HepG2 (cell line): ENCODE results near the gene ACAP2. TPM values are rescaled to one million over a fixed set of nuclear protein-coding genes. Genes with fewer than 3 reads are reported as not detected.

Experiments
- ATF7-NPFF ChIP-seq: sonication (generic); formaldehyde crosslinking; IDR thresholded peaks from 2 replicates; pipeline ENCODE4 v1.8.1; 2023; ENCODE audit warnings: mild to moderate bottlenecking, low read depth, missing genetic modification reagents, moderate library complexity
- CHD4 ChIP-seq: fragments of 200-600 bp; sonication (generic); IDR thresholded peaks from 2 replicates; pipeline ENCODE4 v1.7.0; 2017; ENCODE audit warnings: mild to moderate bottlenecking, low read length, borderline replicate concordance
- HES4 ChIP-seq: sonication (generic); formaldehyde crosslinking; IDR thresholded peaks from 2 replicates; pipeline ENCODE4 v1.9.0; 2021; ENCODE audit warnings: mild to moderate bottlenecking, missing genetic modification reagents, borderline replicate concordance
- NBN ChIP-seq: fragments of 450-650 bp; conservative IDR thresholded peaks from 2 replicates; pipeline ENCODE4 v1.6.1; 2017
- NCOA2 ChIP-seq: sonication (generic); formaldehyde crosslinking; IDR thresholded peaks from 2 replicates; pipeline ENCODE4 v1.8.0; 2022; ENCODE audit warnings: inconsistent platforms
- NFRKB ChIP-seq: fragments of 450-650 bp; IDR thresholded peaks from 2 replicates; pipeline ENCODE4 v1.6.1; 2017
- NR0B2 ChIP-seq: sonication (generic); formaldehyde crosslinking; IDR thresholded peaks from 2 replicates; pipeline ENCODE4 v1.4.0; 2020; ENCODE audit warnings: mild to moderate bottlenecking, missing genetic modification reagents
- RERE ChIP-seq: IDR thresholded peaks from 2 replicates; pipeline ENCODE4 v1.6.1; 2016; ENCODE audit warnings: low read depth, missing genetic modification reagents, missing compliant biosample characterization
- STAG1 ChIP-seq: sonication (generic); formaldehyde crosslinking; IDR thresholded peaks from 2 replicates; pipeline ENCODE4 v1.4.0; 2020; ENCODE audit warnings: missing genetic modification reagents
- ZFAT ChIP-seq: sonication (generic); formaldehyde crosslinking; conservative IDR thresholded peaks from 2 replicates; pipeline ENCODE4 v1.8.1; 2023; ENCODE audit warnings: missing genetic modification reagents, inconsistent platforms
- ZMAT5 ChIP-seq: sonication (generic); formaldehyde crosslinking; IDR thresholded peaks from 2 replicates; pipeline ENCODE4 v1.5.0; 2020; ENCODE audit warnings: mild to moderate bottlenecking, low read depth, missing genetic modification reagents, borderline replicate concordance
- ZNF17 ChIP-seq: sonication (generic); formaldehyde crosslinking; IDR thresholded peaks from 2 replicates; pipeline ENCODE4 v1.5.0; 2020; ENCODE audit warnings: mild to moderate bottlenecking, missing genetic modification reagents
- ZNF20 ChIP-seq: sonication (generic); formaldehyde crosslinking; IDR thresholded peaks from 2 replicates; pipeline ENCODE4 v1.4.0; 2020; ENCODE audit warnings: mild to moderate bottlenecking, moderate library complexity, missing genetic modification reagents
- ZNF225 ChIP-seq: sonication (generic); formaldehyde crosslinking; IDR thresholded peaks from 2 replicates; pipeline ENCODE4 v1.4.0; 2020; ENCODE audit warnings: mild to moderate bottlenecking, missing genetic modification reagents
- ZNF264 ChIP-seq: sonication (generic); formaldehyde crosslinking; IDR thresholded peaks from 2 replicates; pipeline ENCODE4 v1.4.0; 2020; ENCODE audit warnings: missing genetic modification reagents
- ZNF501 ChIP-seq: sonication (generic); formaldehyde crosslinking; IDR thresholded peaks from 2 replicates; pipeline ENCODE4 v1.5.1; 2020; ENCODE audit warnings: mild to moderate bottlenecking, moderate library complexity, missing genetic modification reagents
- ZNF564 ChIP-seq: sonication (generic); formaldehyde crosslinking; IDR thresholded peaks from 2 replicates; pipeline ENCODE4 v1.8.1; 2023; ENCODE audit warnings: mild to moderate bottlenecking, missing genetic modification reagents
- ZNF773 ChIP-seq: sonication (generic); formaldehyde crosslinking; IDR thresholded peaks from 2 replicates; pipeline ENCODE4 v1.4.0; 2020; ENCODE audit warnings: missing genetic modification reagents, borderline replicate concordance
- ZNF850 ChIP-seq: sonication (generic); formaldehyde crosslinking; conservative IDR thresholded peaks from 2 replicates; pipeline ENCODE4 v1.9.0; 2021; ENCODE audit warnings: mild to moderate bottlenecking, missing genetic modification reagents
- polyA plus RNA-seq, 8 experiments: library from polyadenylated mRNA; depleted of rRNA in 3 of 8; stranded (reverse) in 7 of 8; unstranded in 1 of 8; fragments of >200 nt; fragmentation: Illumina TruSeq in 4 of 8; extraction: Trizol in 4 of 8; gene quantifications; 2 replicates each; pipeline versions ENCODE4 v1.2.1 to v1.2.3, GENCODE V29; 2011 to 2016; ENCODE audit warnings: low read depth in 4 of 8, missing spikeins in 1 of 8, mixed read lengths in 1 of 8; ENCODE audit not compliant: insufficient read depth in 1 of 8
- total RNA-seq, 5 experiments: library from RNA; depleted of rRNA; stranded (reverse); fragments of >200 nt; fragmentation: Illumina TruSeq; extraction: Trizol; gene quantifications; 2 replicates each; pipeline ENCODE4 v1.2.3, GENCODE V29; 2016; ENCODE audit warnings: low read depth in 1 of 5
- TF ChIP-seq, protein P1 (sequence below): IDR thresholded peaks from 2 replicates; pipeline ENCODE4 v1.6.1; 2016
- TF ChIP-seq, protein P2 (sequence below): sonication (generic); formaldehyde crosslinking; IDR thresholded peaks from 2 replicates; pipeline ENCODE4 v1.4.0; 2020; ENCODE audit warnings: missing genetic modification reagents

Gene ACAP2
- total and polyA plus RNA-seq, 2 of the 13 experiments (the other 11 are each of a cell fraction or from before 2014, with no cell fraction given) = 7.3 to 23.9 TPM

GRCh38 chr3:195259475-195260279 is 183.1 kb downstream of the ACAP2 start (continued):
- TF ChIP-seq ZMAT5 (CRISPR knock-in tag) = no peak
- no peak for TF ChIP-seq ZNF225 (CRISPR knock-in tag)
- peak; percentile 80 for TF ChIP-seq ATF7-NPFF (CRISPR knock-in tag)
- no peak for TF ChIP-seq NBN
- peak; percentile 94 for TF ChIP-seq ZNF773 (CRISPR knock-in tag)
- TF ChIP-seq RERE = no peak; the same call in 1 of the 2 replicates
- no peak; the same call in 1 of the 2 replicates for TF ChIP-seq ZNF564 (CRISPR knock-in tag)
- TF ChIP-seq ZNF501 = peak; percentile 33; the same call in 1 of the 2 replicates
- TF ChIP-seq, protein P1, sequence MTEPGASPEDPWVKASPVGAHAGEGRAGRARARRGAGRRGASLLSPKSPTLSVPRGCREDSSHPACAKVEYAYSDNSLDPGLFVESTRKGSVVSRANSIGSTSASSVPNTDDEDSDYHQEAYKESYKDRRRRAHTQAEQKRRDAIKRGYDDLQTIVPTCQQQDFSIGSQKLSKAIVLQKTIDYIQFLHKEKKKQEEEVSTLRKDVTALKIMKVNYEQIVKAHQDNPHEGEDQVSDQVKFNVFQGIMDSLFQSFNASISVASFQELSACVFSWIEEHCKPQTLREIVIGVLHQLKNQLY = no peak; the same call in 1 of the 2 replicates
- peak; percentile 78; the same call in 1 of the 2 replicates for TF ChIP-seq ZNF20 (CRISPR knock-in tag)
- 0 out of 2 replicates have a peak, but pooled peaks have one; percentile 41 for TF ChIP-seq ZFAT (CRISPR knock-in tag)
- TF ChIP-seq ZNF850 (CRISPR knock-in tag) = no peak
- TF ChIP-seq NCOA2 = peak; percentile 76
- peak; percentile 72 for TF ChIP-seq STAG1 (CRISPR knock-in tag)
- TF ChIP-seq NFRKB = no peak
- TF ChIP-seq, protein P2, sequence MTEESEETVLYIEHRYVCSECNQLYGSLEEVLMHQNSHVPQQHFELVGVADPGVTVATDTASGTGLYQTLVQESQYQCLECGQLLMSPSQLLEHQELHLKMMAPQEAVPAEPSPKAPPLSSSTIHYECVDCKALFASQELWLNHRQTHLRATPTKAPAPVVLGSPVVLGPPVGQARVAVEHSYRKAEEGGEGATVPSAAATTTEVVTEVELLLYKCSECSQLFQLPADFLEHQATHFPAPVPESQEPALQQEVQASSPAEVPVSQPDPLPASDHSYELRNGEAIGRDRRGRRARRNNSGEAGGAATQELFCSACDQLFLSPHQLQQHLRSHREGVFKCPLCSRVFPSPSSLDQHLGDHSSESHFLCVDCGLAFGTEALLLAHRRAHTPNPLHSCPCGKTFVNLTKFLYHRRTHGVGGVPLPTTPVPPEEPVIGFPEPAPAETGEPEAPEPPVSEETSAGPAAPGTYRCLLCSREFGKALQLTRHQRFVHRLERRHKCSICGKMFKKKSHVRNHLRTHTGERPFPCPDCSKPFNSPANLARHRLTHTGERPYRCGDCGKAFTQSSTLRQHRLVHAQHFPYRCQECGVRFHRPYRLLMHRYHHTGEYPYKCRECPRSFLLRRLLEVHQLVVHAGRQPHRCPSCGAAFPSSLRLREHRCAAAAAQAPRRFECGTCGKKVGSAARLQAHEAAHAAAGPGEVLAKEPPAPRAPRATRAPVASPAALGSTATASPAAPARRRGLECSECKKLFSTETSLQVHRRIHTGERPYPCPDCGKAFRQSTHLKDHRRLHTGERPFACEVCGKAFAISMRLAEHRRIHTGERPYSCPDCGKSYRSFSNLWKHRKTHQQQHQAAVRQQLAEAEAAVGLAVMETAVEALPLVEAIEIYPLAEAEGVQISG = peak; percentile 50; the same call in 1 of the 2 replicates
- TF ChIP-seq CHD4 = no peak
- TF ChIP-seq ZNF264 (CRISPR knock-in tag) = no peak
- TF ChIP-seq HES4 (CRISPR knock-in tag) = peak; percentile 93
- TF ChIP-seq ZNF17 (CRISPR knock-in tag) = no peak
- TF ChIP-seq NR0B2 (CRISPR knock-in tag) = peak; percentile 36
